Hepatocyte (in vitro differentiated cells): ENCODE data around the gene ATN1. TPM values are rescaled to one million over a fixed set of nuclear protein-coding genes. Genes with fewer than 3 reads are reported as not detected.

ENCODE experiments used
- DNase-seq: peaks from one replicate; pipeline ENCODE4 v3.0.0-alpha.2; 2016; ENCODE audit warnings: low spot score
- H2AFZ ChIP-seq: fragments of 200-600 bp; sonication (generic); 2 replicates; pipeline ENCODE4 v1.6.0; 2016; ENCODE audit warnings: antibody characterized with exemption, mild to moderate bottlenecking
- H3K27ac ChIP-seq: fragments of 200-600 bp; sonication (generic); 2 replicates; pipeline ENCODE4 v1.5.1; 2016; ENCODE audit warnings: mild to moderate bottlenecking
- H3K27me3 ChIP-seq: fragments of 200-600 bp; sonication (generic); 2 replicates; pipeline ENCODE4 v1.6.1; 2016
- H3K36me3 ChIP-seq: fragments of 200-600 bp; sonication (generic); replicated peaks from 2 replicates; pipeline ENCODE4 v1.5.1; 2016; ENCODE audit warnings: low read depth; ENCODE audit not compliant: insufficient read depth
- H3K4me1 ChIP-seq: fragments of 200-600 bp; sonication (generic); 2 replicates; pipeline ENCODE4 v1.5.1; 2016; ENCODE audit warnings: mild to moderate bottlenecking, moderate library complexity; ENCODE audit not compliant: insufficient read depth
- H3K4me2 ChIP-seq: fragments of 200-600 bp; sonication (generic); 2 replicates; pipeline ENCODE4 v1.6.0; 2016
- H3K4me3 ChIP-seq: fragments of 200-600 bp; sonication (generic); 2 replicates; pipeline ENCODE4 v1.5.1; 2016; ENCODE audit warnings: mild to moderate bottlenecking
- H3K79me2 ChIP-seq: fragments of 200-600 bp; sonication (generic); 2 replicates; pipeline ENCODE4 v1.6.0; 2017; ENCODE audit warnings: mild to moderate bottlenecking
- H3K9me2 ChIP-seq: fragments of 200-600 bp; sonication (generic); replicated peaks from 2 replicates; pipeline ENCODE4 v1.6.0; 2017; ENCODE audit warnings: mild to moderate bottlenecking; ENCODE audit not compliant: insufficient read depth
- H3K9me3 ChIP-seq: fragments of 200-600 bp; sonication (generic); 2 replicates; pipeline ENCODE4 v1.5.1; 2016; ENCODE audit warnings: low read depth, mild to moderate bottlenecking
- H4K20me1 ChIP-seq: fragments of 200-600 bp; sonication (generic); 2 replicates; pipeline ENCODE4 v1.6.0; 2016; ENCODE audit warnings: mild to moderate bottlenecking; ENCODE audit not compliant: insufficient read depth, poor library complexity, severe bottlenecking
- CTCF ChIP-seq: fragments of 200-600 bp; sonication (generic); IDR thresholded peaks from 2 replicates; pipeline ENCODE4 v1.5.1; 2016; ENCODE audit warnings: antibody characterized with exemption, mild to moderate bottlenecking; ENCODE audit not compliant: poor library complexity
- EZH2 ChIP-seq: fragments of 200-600 bp; sonication (generic); IDR thresholded peaks from 2 replicates; pipeline ENCODE4 v1.6.1; 2016; ENCODE audit warnings: antibody characterized with exemption, mild to moderate bottlenecking, borderline replicate concordance
- EZH2phosphoT487 ChIP-seq: fragments of 200-600 bp; sonication (generic); IDR thresholded peaks from one replicate; pipeline ENCODE4 v1.6.1; 2018; ENCODE audit warnings: antibody characterized with exemption, mild to moderate bottlenecking, low read depth, moderate library complexity; ENCODE audit not compliant: unreplicated experiment, severe bottlenecking
- WGBS: methylation state at CpG from one replicate; pipeline ENCODE4 v1.1.6; 2016; ENCODE audit warnings: low lambda C conversion rate; ENCODE audit errors: missing lambda C conversion rate; 5-methylcytosine and 5-hydroxymethylcytosine counted together
- polyA plus RNA-seq: library from polyadenylated mRNA; unstranded; fragments of >200 nt; fragmentation: Nextera tagmentation; extraction: Ambion mirVana; gene quantifications from 2 replicates; pipeline ENCODE4 v1.2.1, GENCODE V29; 2016
- total RNA-seq: library from RNA; depleted of rRNA; stranded (reverse); fragments of >200 nt; gene quantifications from 2 replicates; pipeline ENCODE4 v1.2.3, GENCODE V29; 2014

ATN1 gene
- total and polyA plus RNA-seq, 2 experiments from 2014 or later = 15.8 to 32.7 TPM

DNA sequence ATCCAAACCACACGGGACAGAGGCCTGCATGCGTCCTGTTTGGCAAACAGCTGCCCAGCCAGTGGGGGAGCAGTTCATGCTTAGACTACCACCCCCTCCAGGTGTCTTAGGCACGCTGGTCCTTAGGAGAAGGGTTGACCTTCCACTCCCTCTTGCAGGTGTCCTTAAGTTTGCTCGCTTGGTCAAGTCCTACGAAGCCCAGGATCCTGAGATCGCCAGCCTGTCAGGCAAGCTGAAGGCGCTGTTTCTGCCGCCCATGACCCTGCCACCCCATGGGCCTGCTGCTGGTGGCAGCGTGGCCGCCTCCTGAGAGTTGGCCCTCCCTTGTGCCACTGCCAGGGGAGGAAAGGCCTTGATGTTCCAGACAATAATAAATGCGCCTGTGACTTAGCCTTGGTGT lies 17.9 kb downstream of the ATN1 start:
- Histone ChIP-seq H3K9me2 (no peaks in the 10 kb centered on the region), H3K79me2 (peaks cover 18% of the 10 kb centered on the region), H2AFZ (no peak overlapping the region), H3K27me3 (no peaks in the 10 kb centered on the region), H3K27ac (peak overlapping the region; percentile 81), H3K4me3 (no peak overlapping the region), H3K9me3 (no peaks in the 10 kb centered on the region), H3K36me3 (no peaks in the 10 kb centered on the region), H4K20me1 (no peaks in the 10 kb centered on the region), H3K4me1 (peaks cover 19% of the 10 kb centered on the region), H3K4me2 (peak overlapping the region; percentile 88)
- DNase-seq = no peak
- 86% methylated on average over 11 of the region's 11 CpGs for WGBS
- no peak for TF ChIP-seq EZH2
- no peak for TF ChIP-seq CTCF
- TF ChIP-seq EZH2phosphoT487 = no peak

GRCh38 chr12:6946033-6946919 lies 18.5 kb downstream of the ATN1 start:
- Histone ChIP-seq H4K20me1 (no peaks in the 10 kb centered on the region), H3K4me1 (peaks cover 19% of the 10 kb centered on the region), H3K4me3 (peak overlapping the region; percentile 27), H3K27ac (peak overlapping the region; percentile 81), H3K79me2 (peaks cover 18% of the 10 kb centered on the region), H3K36me3 (no peaks in the 10 kb centered on the region), H3K27me3 (no peaks in the 10 kb centered on the region), H3K9me3 (no peaks in the 10 kb centered on the region), H3K4me2 (peak overlapping the region; percentile 88), H3K9me2 (no peaks in the 10 kb centered on the region), H2AFZ (peak overlapping the region; percentile 36)
- 15% methylated on average over 29 of the region's 32 CpGs for WGBS
- TF ChIP-seq CTCF (no peak), EZH2 (no peak), EZH2phosphoT487 (no peak)
- peak; percentile 95 for DNase-seq

GRCh38 chr12:6946920-6947374 lies 19.2 kb downstream of the ATN1 start:
- Histone ChIP-seq H3K27ac (peak overlapping the region; percentile 71), H3K9me2 (no peaks in the 10 kb centered on the region), H3K36me3 (no peaks in the 10 kb centered on the region), H4K20me1 (no peaks in the 10 kb centered on the region), H3K4me3 (peak overlapping the region; percentile 27), H3K27me3 (no peaks in the 10 kb centered on the region), H3K4me2 (peak overlapping the region; percentile 77), H3K4me1 (peaks cover 19% of the 10 kb centered on the region), H3K9me3 (no peaks in the 10 kb centered on the region), H3K79me2 (peaks cover 18% of the 10 kb centered on the region), H2AFZ (peak overlapping the region; percentile 20)
- 54% methylated on average over 8 of the region's 8 CpGs for WGBS
- TF ChIP-seq EZH2phosphoT487 (no peak), EZH2 (no peak), CTCF (no peak)
- no peak for DNase-seq
